A673 (cell line): ENCODE results near the gene ZNF491.

ENCODE experiments used
- EZH2 ChIP-seq: fragments of 200-600 bp; sonication (generic); IDR thresholded peaks from 2 replicates; pipeline ENCODE4 v1.6.1; 2017; ENCODE audit warnings: borderline replicate concordance, low read depth, mild to moderate bottlenecking, mixed read lengths, antibody characterized with exemption, low read length; ENCODE audit not compliant: poor library complexity, severe bottlenecking
- TF ChIP-seq, protein P1 (sequence below): fragments of 300-800, 200-600 bp; sonication (generic); conservative IDR thresholded peaks from 2 replicates; pipeline ENCODE4 v1.5.1; 2017; ENCODE audit warnings: low read depth, mild to moderate bottlenecking, antibody characterized with exemption, low read length, moderate library complexity, mixed read lengths

DNA sequence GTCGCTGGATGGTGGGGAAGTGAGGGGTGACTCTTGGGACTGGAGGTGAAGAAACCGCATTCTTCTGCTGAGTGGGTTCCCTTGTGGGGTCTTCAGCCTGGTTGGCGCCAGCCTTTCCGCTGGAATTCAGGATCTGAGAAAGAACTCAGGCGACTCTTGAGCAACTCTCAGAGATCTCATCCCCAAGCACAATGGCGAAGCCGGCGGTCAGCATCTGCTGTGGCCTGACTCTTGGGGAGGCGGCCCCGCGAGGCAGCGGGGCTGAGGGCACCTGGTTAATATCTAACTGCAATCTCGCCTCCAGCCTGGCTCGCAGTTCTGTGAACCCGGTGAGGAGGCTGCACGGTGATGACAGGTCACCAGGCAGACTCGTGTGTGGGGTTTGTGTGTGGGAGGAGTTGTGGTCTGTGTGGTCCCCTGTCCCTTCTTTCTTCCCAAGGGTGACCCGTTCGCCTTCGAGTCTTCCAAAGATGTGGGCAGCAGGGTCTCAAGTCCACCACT, 30.6 kb upstream of the ZNF491 start:
- TF ChIP-seq, protein P1, sequence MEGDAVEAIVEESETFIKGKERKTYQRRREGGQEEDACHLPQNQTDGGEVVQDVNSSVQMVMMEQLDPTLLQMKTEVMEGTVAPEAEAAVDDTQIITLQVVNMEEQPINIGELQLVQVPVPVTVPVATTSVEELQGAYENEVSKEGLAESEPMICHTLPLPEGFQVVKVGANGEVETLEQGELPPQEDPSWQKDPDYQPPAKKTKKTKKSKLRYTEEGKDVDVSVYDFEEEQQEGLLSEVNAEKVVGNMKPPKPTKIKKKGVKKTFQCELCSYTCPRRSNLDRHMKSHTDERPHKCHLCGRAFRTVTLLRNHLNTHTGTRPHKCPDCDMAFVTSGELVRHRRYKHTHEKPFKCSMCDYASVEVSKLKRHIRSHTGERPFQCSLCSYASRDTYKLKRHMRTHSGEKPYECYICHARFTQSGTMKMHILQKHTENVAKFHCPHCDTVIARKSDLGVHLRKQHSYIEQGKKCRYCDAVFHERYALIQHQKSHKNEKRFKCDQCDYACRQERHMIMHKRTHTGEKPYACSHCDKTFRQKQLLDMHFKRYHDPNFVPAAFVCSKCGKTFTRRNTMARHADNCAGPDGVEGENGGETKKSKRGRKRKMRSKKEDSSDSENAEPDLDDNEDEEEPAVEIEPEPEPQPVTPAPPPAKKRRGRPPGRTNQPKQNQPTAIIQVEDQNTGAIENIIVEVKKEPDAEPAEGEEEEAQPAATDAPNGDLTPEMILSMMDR = no peak
- no peak for TF ChIP-seq EZH2
